SH-SY5Y (cell line): ENCODE data around the gene MTHFD2L.

Experiments
- GATA2 ChIP-seq: IDR thresholded peaks from 2 replicates; pipeline ENCODE4 v1.6.1; 2011; ENCODE audit warnings: mild to moderate bottlenecking, low read depth, low read length
- GATA3 ChIP-seq: IDR thresholded peaks from 2 replicates; pipeline ENCODE4 v1.6.1; 2011; ENCODE audit warnings: low read depth, mild to moderate bottlenecking, low read length, moderate library complexity

GRCh38 chr4:74111990-74112389 is 45.9 kb upstream of the MTHFD2L start:
- TF ChIP-seq GATA2 (no peak), GATA3 (no peak)
